ENCODE measurements around the gene IARS1. TPM values are rescaled to one million over a fixed set of nuclear protein-coding genes. Genes with fewer than 3 reads are reported as not detected.

The IARS1 gene
- total and polyA plus RNA-seq, 4 donors = 21.6 to 120 (median 82.0) TPM

DNA sequence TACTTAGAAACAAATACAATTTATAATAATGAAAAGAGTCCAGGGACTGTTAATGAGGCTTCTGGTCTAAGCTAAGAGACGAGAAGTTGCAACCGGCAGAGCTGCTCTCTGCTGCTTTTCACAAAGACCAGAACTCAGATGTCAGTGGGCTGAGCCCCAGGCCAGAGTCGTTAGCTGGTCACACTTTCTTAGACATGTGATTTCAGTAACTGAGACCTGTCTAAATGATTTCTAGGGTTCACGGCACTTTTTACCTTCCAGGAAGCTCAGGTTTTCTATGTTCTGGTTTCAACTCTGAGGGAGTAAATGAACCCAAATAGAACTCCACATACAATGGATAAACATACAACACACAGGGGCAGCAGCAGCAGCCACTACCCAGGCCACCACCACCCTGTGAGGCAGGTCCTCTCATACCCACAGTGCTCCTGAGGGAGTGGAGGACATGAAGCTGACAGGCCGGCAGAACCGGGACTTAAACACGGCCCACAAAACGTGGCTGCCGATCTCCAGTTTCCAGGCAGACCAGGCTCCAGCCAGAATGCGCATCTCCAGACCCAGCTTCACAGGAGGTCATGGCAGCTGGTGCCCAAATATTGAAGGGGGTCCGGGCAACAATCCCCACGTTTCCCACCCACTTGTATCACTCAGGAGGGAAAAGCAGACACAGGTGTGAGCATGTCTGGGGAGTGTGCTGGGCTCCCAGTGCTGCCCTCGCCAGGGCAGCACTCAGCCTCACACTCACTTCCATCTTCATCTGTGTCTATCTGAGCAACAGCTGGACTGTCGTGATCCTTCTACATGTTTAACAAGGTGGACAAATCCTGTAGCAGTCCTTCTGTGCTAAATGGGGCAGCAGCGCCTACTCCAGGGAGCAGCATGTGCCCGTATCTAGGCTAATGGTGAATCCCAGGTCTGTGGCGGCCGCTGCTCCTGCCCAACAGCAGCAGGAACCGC is 38.8 kb downstream of the IARS1 start:
- TF ChIP-seq, protein P1, sequence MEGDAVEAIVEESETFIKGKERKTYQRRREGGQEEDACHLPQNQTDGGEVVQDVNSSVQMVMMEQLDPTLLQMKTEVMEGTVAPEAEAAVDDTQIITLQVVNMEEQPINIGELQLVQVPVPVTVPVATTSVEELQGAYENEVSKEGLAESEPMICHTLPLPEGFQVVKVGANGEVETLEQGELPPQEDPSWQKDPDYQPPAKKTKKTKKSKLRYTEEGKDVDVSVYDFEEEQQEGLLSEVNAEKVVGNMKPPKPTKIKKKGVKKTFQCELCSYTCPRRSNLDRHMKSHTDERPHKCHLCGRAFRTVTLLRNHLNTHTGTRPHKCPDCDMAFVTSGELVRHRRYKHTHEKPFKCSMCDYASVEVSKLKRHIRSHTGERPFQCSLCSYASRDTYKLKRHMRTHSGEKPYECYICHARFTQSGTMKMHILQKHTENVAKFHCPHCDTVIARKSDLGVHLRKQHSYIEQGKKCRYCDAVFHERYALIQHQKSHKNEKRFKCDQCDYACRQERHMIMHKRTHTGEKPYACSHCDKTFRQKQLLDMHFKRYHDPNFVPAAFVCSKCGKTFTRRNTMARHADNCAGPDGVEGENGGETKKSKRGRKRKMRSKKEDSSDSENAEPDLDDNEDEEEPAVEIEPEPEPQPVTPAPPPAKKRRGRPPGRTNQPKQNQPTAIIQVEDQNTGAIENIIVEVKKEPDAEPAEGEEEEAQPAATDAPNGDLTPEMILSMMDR (IDR thresholded peaks at IDR 0.05; ENCODE audit: control extremely low read depth, extremely low read depth) = no peak
- peaks cover 45 to 69% (median 55%) of the 10 kb centered on the region in 4 donors for H3K36me3 ChIP-seq (ENCODE audit: control insufficient read depth in 4 of 4, insufficient read depth in 4 of 4, low read length in 4 of 4)
- no peak overlapping the region for H3K9ac ChIP-seq (ENCODE audit: insufficient read depth in 1 of 2, low read length in 2 of 2)
- WGBS, 2 donors = 84 to 89% methylated on average over 19 of the region's 19 CpGs
- H3K27ac ChIP-seq (ENCODE audit: low read depth in 1 of 2, low read length in 1 of 2) = no peak overlapping the region
- ATAC-seq (ENCODE audit: insufficient read depth, low FRiP score) = no peak
- H3K9me3 ChIP-seq (ENCODE audit: control insufficient read depth in 4 of 4, insufficient read depth in 3 of 4, low read length in 3 of 4) = no peaks in the 10 kb centered on the region
- no peaks in the 10 kb centered on the region for H3K27me3 ChIP-seq (ENCODE audit: control insufficient read depth in 3 of 3, insufficient read depth in 3 of 3, low read length in 2 of 3)
- no peak for DNase-seq
- H3K4me3 ChIP-seq = no peak overlapping the region
- no peaks in the 10 kb centered on the region for H3K4me1 ChIP-seq (ENCODE audit: control insufficient read depth in 5 of 5, insufficient read depth in 5 of 5, low read length in 5 of 5)

DNA sequence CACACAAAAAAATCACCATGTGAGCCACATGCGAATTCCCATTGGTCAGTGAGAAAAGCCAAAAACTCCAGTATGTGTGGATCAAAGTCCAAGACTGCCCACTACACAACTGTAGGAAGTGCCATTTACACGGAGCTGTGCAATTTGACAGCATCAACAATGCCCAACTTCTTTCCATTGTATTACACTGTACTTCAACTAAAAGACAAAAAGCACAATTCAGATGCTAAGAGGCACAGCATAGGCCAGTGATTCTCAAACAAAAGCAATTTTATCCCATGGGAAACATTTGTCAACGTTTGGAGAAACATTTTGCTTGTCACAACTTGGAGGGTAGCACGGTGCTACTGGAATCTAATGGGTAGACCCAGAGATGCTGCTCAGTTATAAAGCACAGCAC is 39.8 kb downstream of the IARS1 start:
- Histone ChIP-seq H3K27me3 (ENCODE audit: control insufficient read depth in 3 of 3, insufficient read depth in 3 of 3, low read length in 2 of 3) (no peaks in the 10 kb centered on the region), H3K36me3 (ENCODE audit: control insufficient read depth in 4 of 4, insufficient read depth in 4 of 4, low read length in 4 of 4) (peaks cover 42 to 64% (median 52%) of the 10 kb centered on the region in 4 donors), H3K9me3 (ENCODE audit: control insufficient read depth in 4 of 4, insufficient read depth in 3 of 4, low read length in 3 of 4) (no peaks in the 10 kb centered on the region), H3K27ac (ENCODE audit: low read depth in 1 of 2, low read length in 1 of 2) (no peak overlapping the region), H3K4me1 (ENCODE audit: control insufficient read depth in 5 of 5, insufficient read depth in 5 of 5, low read length in 5 of 5) (no peaks in the 10 kb centered on the region), H3K9ac (ENCODE audit: insufficient read depth in 1 of 2, low read length in 2 of 2) (no peak overlapping the region), H3K4me3 (no peak overlapping the region)
- TF ChIP-seq, protein P1 (IDR thresholded peaks at IDR 0.05; ENCODE audit: control extremely low read depth, extremely low read depth) = no peak
- DNase-seq = no peak
- WGBS, 2 donors = 79 to 86% methylated on average over 4 of the region's 4 CpGs
- ATAC-seq (ENCODE audit: insufficient read depth, low FRiP score) = no peak

DNA sequence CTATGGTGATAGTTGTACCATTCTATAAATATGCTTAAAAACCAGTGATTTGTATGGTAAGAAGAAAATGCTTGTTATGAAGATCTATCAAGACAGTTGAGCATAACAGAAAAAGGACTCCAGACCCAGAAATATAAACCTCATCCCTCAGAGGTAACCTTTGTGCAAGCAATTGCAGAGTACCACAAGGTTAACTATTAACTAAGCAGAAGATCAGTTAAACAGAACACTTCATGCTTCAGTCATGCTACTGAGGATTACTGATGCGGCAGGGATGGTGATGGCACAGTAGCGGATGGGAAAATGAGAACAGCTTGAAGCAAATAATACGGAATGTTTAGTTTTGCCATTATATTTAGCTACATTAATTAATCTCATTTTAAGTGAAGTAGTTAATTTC is 45.5 kb downstream of the IARS1 start:
- no peak overlapping the region for H3K4me3 ChIP-seq

More for the DNA sequence above, 45.5 kb downstream of the IARS1 start:
- no peak overlapping the region for H3K27ac ChIP-seq (ENCODE audit: low read depth in 1 of 2, low read length in 1 of 2)
- 96 to 99% methylated on average over 3 of the region's 3 CpGs for WGBS, 2 donors
- H3K4me1 ChIP-seq (ENCODE audit: control insufficient read depth in 5 of 5, insufficient read depth in 5 of 5, low read length in 5 of 5) = no peaks in the 10 kb centered on the region
- H3K9ac ChIP-seq (ENCODE audit: insufficient read depth in 1 of 2, low read length in 2 of 2) = no peak overlapping the region
- peaks cover 44 to 65% (median 54%) of the 10 kb centered on the region in 4 donors for H3K36me3 ChIP-seq (ENCODE audit: control insufficient read depth in 4 of 4, insufficient read depth in 4 of 4, low read length in 4 of 4)
- TF ChIP-seq, protein P1 (IDR thresholded peaks at IDR 0.05; ENCODE audit: control extremely low read depth, extremely low read depth) = no peak
- no peaks in the 10 kb centered on the region for H3K27me3 ChIP-seq (ENCODE audit: control insufficient read depth in 3 of 3, insufficient read depth in 3 of 3, low read length in 2 of 3)
- H3K9me3 ChIP-seq (ENCODE audit: control insufficient read depth in 4 of 4, insufficient read depth in 3 of 4, low read length in 3 of 4) = peaks cover 0 to 2% (median 0%) of the 10 kb centered on the region in 4 donors
- ATAC-seq (ENCODE audit: insufficient read depth, low FRiP score) (no peak), DNase-seq (no peak)
